ENCODE results near the gene ARL2BP. TPM values are rescaled to one million over a fixed set of nuclear protein-coding genes. Genes with fewer than 3 reads are reported as not detected.
A peak's percentile ranks its signal among the peaks of the same experiment; 100 is the strongest.

The ARL2BP gene
- total and polyA plus RNA-seq, 7 donors = 28.6 to 85.6 (median 64.7) TPM

DNA sequence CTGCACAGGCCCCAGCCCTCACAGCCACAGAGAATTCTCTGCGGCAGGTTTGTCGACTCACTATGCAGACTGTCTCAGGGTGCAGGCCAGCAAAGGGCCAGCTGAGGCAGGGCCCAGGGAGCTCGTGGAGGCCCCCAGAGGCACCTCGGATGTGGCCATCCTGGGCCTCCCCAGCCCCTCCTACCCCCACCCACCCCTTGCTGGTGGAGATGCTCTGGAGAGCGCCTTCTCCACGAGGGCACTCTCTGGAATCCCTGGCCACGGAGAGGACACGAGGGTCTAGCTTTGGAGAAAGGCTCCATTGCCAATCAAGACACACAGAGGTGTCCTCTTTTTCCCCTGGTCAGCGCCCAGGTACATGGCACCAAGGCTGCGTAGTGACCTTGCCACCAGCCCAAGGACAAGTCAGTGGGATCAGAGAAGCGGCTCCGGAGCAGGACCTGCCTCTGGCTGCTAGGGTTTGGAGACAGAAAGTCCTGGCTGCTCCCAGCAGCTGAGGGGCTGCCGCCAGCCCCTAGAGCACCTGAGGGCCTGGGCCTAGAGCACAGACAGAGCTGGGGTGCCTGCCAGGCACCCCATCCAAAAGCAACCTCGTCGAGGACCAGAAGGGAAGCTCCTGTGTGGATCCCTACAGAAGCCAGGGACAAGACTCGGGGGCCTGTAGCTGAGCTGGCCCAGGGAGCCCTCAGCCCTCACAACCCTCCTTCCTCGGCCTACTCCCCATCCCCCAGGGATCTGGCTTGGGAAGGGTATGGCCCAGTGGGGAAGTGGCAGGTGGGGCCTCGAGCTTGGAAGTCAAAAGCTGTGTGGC lies 18.7 kb downstream of the ARL2BP start:
- H3K9me3 ChIP-seq = no peaks in the 10 kb centered on the region
- WGBS, 2 donors = 90 to 93% methylated on average over 18 of the region's 18 CpGs
- peaks cover 0 to 12% (median 9%) of the 10 kb centered on the region in 4 donors for H3K4me1 ChIP-seq
- intact Hi-C loops (cut with DNase I) = no loop called here
- peak; percentile 29 for DNase-seq
- no peaks in the 10 kb centered on the region for H3K36me3 ChIP-seq
- H3K27me3 ChIP-seq = no peaks in the 10 kb centered on the region
- TF ChIP-seq, protein P1, sequence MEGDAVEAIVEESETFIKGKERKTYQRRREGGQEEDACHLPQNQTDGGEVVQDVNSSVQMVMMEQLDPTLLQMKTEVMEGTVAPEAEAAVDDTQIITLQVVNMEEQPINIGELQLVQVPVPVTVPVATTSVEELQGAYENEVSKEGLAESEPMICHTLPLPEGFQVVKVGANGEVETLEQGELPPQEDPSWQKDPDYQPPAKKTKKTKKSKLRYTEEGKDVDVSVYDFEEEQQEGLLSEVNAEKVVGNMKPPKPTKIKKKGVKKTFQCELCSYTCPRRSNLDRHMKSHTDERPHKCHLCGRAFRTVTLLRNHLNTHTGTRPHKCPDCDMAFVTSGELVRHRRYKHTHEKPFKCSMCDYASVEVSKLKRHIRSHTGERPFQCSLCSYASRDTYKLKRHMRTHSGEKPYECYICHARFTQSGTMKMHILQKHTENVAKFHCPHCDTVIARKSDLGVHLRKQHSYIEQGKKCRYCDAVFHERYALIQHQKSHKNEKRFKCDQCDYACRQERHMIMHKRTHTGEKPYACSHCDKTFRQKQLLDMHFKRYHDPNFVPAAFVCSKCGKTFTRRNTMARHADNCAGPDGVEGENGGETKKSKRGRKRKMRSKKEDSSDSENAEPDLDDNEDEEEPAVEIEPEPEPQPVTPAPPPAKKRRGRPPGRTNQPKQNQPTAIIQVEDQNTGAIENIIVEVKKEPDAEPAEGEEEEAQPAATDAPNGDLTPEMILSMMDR (IDR thresholded peaks at IDR 0.05) = no peak
- TF ChIP-seq POLR2AphosphoS5 (IDR thresholded peaks at IDR 0.05) (no peak), EP300 (IDR thresholded peaks at IDR 0.05) (no peak), POLR2A (IDR thresholded peaks at IDR 0.05) (no peak)
- H3K4me3 ChIP-seq = no peak overlapping the region
- no peak overlapping the region for H3K27ac ChIP-seq

DNA sequence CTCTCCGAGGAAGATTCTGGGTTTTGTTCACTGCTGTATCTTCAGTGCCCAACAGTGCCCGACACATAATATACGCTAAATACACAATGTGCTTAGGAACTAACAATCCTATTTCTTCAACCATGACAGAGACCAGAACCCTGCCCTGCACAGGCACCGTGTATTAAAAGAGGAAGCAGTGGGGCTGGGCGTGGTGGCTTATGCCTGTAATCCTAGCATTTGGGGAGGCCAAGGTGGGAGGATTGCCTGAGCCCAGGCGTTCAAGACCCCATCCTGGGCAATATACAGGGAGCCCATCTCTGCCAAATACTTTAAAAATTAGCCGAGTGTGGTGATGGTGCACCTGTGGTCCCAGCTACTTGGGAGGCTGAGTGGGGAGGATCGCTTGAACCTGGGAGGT lies 19.3 kb downstream of the ARL2BP start:
- peaks cover 0 to 12% (median 9%) of the 10 kb centered on the region in 4 donors for H3K4me1 ChIP-seq

DNA sequence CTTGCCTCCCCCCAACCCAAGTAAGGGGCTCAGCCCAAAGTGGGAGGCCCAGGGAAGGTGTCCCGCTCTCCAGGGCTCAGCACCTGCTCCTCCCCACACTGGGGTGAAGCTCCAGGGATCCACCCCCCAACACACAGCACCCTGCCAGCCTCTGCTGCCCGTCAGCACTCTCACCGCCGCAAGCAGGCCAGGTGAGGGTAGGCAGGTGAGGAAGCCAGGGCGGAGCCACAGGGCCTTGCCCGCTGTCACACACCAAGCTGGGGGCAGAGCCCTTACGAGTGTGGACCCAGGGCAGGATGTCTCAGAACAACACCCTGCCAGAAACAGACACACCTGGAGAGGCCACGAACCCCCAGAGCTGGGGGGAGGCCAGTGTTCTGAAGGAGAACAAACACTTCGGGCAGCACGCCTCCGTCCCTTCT lies 19.9 kb downstream of the ARL2BP start:
- 20 to 61% methylated on average over 11 of the region's 11 CpGs for WGBS, 2 donors
- TF ChIP-seq EP300 (IDR thresholded peaks at IDR 0.05) (no peak), POLR2AphosphoS5 (IDR thresholded peaks at IDR 0.05) (no peak), POLR2A (IDR thresholded peaks at IDR 0.05) (peak in 1 of 2 donors; percentile 23)
- TF ChIP-seq, protein P1 (IDR thresholded peaks at IDR 0.05) = no peak
- H3K9me3 ChIP-seq = no peaks in the 10 kb centered on the region
- H3K4me3 ChIP-seq = no peak overlapping the region
- peak; percentile 35 for DNase-seq
- no peak overlapping the region for H3K27ac ChIP-seq
- intact Hi-C loops (cut with DNase I) = no loop called here
- H3K27me3 ChIP-seq = no peaks in the 10 kb centered on the region
- no peaks in the 10 kb centered on the region for H3K36me3 ChIP-seq
- peaks cover 0 to 11% (median 8%) of the 10 kb centered on the region in 4 donors for H3K4me1 ChIP-seq

More for the DNA sequence above, 19.3 kb downstream of the ARL2BP start:
- TF ChIP-seq EP300 (IDR thresholded peaks at IDR 0.05) (no peak), POLR2AphosphoS5 (IDR thresholded peaks at IDR 0.05) (no peak), POLR2A (IDR thresholded peaks at IDR 0.05) (no peak)
- TF ChIP-seq, protein P1 (IDR thresholded peaks at IDR 0.05) = no peak
- no peak overlapping the region for H3K27ac ChIP-seq
- H3K9me3 ChIP-seq = no peaks in the 10 kb centered on the region
- no peak overlapping the region for H3K4me3 ChIP-seq
- intact Hi-C loops (cut with DNase I) = no loop called here
- WGBS, 2 donors = 67 to 78% methylated on average over 8 of the region's 8 CpGs
- no peaks in the 10 kb centered on the region for H3K36me3 ChIP-seq
- H3K27me3 ChIP-seq = no peaks in the 10 kb centered on the region
- peak; percentile 41 for DNase-seq

DNA sequence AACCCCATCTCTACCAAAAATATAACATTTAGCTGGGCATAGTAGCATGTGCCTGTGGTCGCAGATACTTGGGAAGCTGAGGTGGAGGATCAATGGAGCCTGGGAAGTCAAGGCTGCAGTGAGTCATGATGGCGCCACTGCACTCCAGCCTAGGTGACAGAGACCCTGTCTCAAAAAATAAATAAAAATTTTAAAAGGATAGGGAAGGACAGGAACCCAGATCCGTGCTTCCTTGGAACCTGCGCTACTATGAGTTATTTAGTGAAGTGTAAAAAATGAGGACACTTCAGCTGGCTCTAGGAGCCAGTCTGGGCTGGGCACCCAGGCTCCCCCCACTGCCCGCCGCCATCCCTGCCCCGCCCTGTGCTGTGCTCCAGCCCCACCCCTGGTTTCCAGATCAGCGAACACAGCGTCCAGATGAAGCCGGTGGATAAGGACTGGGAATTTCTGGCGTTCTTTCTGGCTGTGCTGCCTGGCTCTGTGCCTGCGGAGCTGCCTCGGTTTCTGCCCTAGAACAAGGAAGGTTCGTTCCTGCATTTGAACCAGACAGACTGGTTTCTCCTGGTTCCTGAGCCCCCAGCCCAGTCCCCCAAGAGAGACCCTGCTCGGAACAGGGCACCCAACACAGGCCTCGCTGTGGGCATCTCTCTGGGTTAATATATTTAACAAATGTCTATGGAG lies 20.9 kb downstream of the ARL2BP start:
- DNase-seq = no peak
- WGBS, 2 donors = 15 to 70% methylated on average over 16 of the region's 16 CpGs
- no peaks in the 10 kb centered on the region for H3K27me3 ChIP-seq

More for the DNA sequence above, 20.9 kb downstream of the ARL2BP start:
- Histone ChIP-seq H3K36me3 (no peaks in the 10 kb centered on the region), H3K4me3 (no peak overlapping the region), H3K4me1 (peaks cover 0 to 4% (median 0%) of the 10 kb centered on the region in 4 donors), H3K9me3 (no peaks in the 10 kb centered on the region), H3K27ac (peak overlapping the region; percentile 1 to 53 (median 32))
- TF ChIP-seq, protein P1 (IDR thresholded peaks at IDR 0.05) = no peak
- TF ChIP-seq POLR2AphosphoS5 (IDR thresholded peaks at IDR 0.05) = no peak
- TF ChIP-seq POLR2A (IDR thresholded peaks at IDR 0.05) = no peak
- TF ChIP-seq EP300 (IDR thresholded peaks at IDR 0.05) = no peak
- intact Hi-C loops (cut with DNase I) = no loop called here

All from sigmoid colon (tissue), 7 donors.